Nephron progenitor cell (in vitro differentiated cells): ENCODE data around the gene LRBA.

ENCODE experiments used
- DNase-seq: peaks from one replicate; pipeline ENCODE4 v3.0.0; 2021
- H3K27ac Mint-ChIP-seq: 2 replicates; pipeline ENCODE4 v1.8.0; 2021; ENCODE audit warnings: mild to moderate bottlenecking, moderate library complexity, mixed read lengths
- H3K27me3 Mint-ChIP-seq: 2 replicates; pipeline ENCODE4 v1.8.0; 2021; ENCODE audit warnings: mild to moderate bottlenecking, low read depth, mixed read lengths; ENCODE audit not compliant: poor library complexity
- H3K36me3 Mint-ChIP-seq: 2 replicates; pipeline ENCODE4 v1.8.0; 2021; ENCODE audit warnings: low read depth, mixed read lengths
- H3K4me1 Mint-ChIP-seq: 2 replicates; pipeline ENCODE4 v1.8.0; 2021; ENCODE audit warnings: mixed read lengths
- H3K4me3 Mint-ChIP-seq: 2 replicates; pipeline ENCODE4 v1.8.0; 2021; ENCODE audit warnings: mild to moderate bottlenecking, moderate library complexity, mixed read lengths
- H3K9me3 Mint-ChIP-seq: 2 replicates; pipeline ENCODE4 v1.8.0; 2021; ENCODE audit warnings: mild to moderate bottlenecking, moderate library complexity, mixed read lengths
- TF ChIP-seq, protein P1 (sequence below): fragments of 200-600 bp; sonication (generic); IDR thresholded peaks from 2 replicates; pipeline ENCODE4 v1.5.0; 2021; ENCODE audit warnings: antibody characterized with exemption

LRBA gene

GRCh38 chr4:150217808-150218207, 797.3 kb downstream of the LRBA start:
- no peaks in the 10 kb centered on the region for H3K9me3 Mint-ChIP-seq
- H3K27me3 Mint-ChIP-seq, result no peaks in the 10 kb centered on the region
- H3K27ac Mint-ChIP-seq, result no peak overlapping the region
- TF ChIP-seq, protein P1, sequence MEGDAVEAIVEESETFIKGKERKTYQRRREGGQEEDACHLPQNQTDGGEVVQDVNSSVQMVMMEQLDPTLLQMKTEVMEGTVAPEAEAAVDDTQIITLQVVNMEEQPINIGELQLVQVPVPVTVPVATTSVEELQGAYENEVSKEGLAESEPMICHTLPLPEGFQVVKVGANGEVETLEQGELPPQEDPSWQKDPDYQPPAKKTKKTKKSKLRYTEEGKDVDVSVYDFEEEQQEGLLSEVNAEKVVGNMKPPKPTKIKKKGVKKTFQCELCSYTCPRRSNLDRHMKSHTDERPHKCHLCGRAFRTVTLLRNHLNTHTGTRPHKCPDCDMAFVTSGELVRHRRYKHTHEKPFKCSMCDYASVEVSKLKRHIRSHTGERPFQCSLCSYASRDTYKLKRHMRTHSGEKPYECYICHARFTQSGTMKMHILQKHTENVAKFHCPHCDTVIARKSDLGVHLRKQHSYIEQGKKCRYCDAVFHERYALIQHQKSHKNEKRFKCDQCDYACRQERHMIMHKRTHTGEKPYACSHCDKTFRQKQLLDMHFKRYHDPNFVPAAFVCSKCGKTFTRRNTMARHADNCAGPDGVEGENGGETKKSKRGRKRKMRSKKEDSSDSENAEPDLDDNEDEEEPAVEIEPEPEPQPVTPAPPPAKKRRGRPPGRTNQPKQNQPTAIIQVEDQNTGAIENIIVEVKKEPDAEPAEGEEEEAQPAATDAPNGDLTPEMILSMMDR, result no peak
- H3K36me3 Mint-ChIP-seq, result no peaks in the 10 kb centered on the region
- no peak for DNase-seq
- peaks cover 26% of the 10 kb centered on the region for H3K4me1 Mint-ChIP-seq
- H3K4me3 Mint-ChIP-seq, result no peak overlapping the region

DNA sequence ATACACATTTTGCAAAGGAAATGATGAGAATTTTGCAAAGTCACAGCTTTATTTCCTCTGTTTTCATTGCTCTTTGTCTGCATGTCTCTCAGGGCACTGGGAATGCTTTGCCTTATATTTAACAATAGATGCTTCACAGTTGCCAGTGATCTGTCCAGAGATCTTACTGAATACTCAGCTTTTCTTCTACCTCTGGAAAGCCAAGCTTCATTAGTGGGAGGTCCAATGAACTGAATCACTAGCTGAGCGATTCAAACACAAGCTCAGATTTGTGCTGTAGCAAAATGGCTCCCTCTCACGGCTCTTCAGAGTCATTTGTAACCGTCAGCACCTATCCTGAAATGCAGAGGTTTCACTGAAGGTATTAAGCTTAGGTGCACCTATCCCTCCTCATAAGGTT, 797.9 kb downstream of the LRBA start:
- no peak for DNase-seq
- Mint-ChIP-seq H3K27ac (no peak overlapping the region), H3K4me3 (no peak overlapping the region), H3K4me1 (peaks cover 33% of the 10 kb centered on the region), H3K9me3 (no peaks in the 10 kb centered on the region), H3K27me3 (no peaks in the 10 kb centered on the region), H3K36me3 (no peaks in the 10 kb centered on the region)
- TF ChIP-seq, protein P1, result no peak

DNA sequence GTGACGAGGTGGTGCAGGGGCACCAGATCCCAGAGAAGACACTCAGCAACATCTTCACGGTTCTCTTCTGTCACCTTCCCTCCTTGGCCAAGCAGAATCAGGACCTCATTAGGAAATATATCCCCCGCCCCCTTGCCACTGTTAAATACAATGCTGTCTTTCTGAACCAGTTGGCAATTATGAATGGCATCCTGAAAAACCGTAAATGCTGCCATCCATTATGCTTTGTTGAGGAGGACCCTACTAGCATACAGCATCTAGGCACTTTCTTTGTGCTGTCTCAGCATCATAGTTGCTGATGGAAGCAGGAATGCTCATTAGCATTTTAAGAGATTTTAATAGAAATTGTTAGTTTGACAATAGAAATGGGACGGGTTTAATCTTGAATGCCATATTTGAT, 798.4 kb downstream of the LRBA start:
- no peak overlapping the region for H3K27ac Mint-ChIP-seq
- no peak for DNase-seq
- H3K4me1 Mint-ChIP-seq, result peaks cover 37% of the 10 kb centered on the region
- TF ChIP-seq, protein P1, result no peak
- no peak overlapping the region for H3K4me3 Mint-ChIP-seq
- H3K27me3 Mint-ChIP-seq, result no peaks in the 10 kb centered on the region
- peaks cover under 1% of the 10 kb centered on the region for H3K36me3 Mint-ChIP-seq
- no peaks in the 10 kb centered on the region for H3K9me3 Mint-ChIP-seq

DNA sequence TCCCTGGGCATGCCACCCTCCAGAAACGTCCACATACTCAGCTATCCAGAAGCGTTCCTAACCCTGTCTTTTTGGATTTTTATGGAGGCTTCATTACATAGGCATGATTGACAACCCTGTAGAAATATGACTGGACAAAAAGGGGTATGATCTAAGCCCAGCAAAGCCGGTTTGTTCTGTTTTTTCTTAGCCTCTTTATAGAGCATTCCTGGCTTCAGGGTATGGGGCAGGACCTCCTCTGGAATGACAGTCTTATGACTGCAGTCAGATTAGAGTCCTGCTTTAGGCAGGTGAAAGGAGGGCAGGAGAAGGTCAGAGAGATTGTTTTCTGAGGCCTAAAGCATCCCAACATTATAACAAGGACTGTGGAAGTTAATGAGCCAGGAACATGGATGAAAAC, 799.5 kb downstream of the LRBA start:
- Mint-ChIP-seq H3K4me3 (no peak overlapping the region), H3K4me1 (peaks cover 46% of the 10 kb centered on the region), H3K9me3 (no peaks in the 10 kb centered on the region), H3K27ac (peak overlapping the region; percentile 44), H3K27me3 (peaks cover 1% of the 10 kb centered on the region), H3K36me3 (peaks cover 4% of the 10 kb centered on the region)
- DNase-seq, result no peak
- TF ChIP-seq, protein P1, result no peak
